Mucosa of stomach (tissue), 1 donor: ENCODE results near the gene CHST4.

Experiments used
- H3K27me3 ChIP-seq: one replicate; pipeline ENCODE4 v1.7.0; 2013; ENCODE audit warnings: mild to moderate bottlenecking, low read length; ENCODE audit not compliant: control insufficient read depth, insufficient read depth
- H3K36me3 ChIP-seq: one replicate; pipeline ENCODE4 v1.7.0; 2013; ENCODE audit warnings: low read length; ENCODE audit not compliant: control insufficient read depth, insufficient read depth
- H3K4me1 ChIP-seq: one replicate; pipeline ENCODE4 v1.7.0; 2013; ENCODE audit warnings: mild to moderate bottlenecking, low read length; ENCODE audit not compliant: control insufficient read depth, insufficient read depth
- H3K4me3 ChIP-seq: one replicate; pipeline ENCODE4 v1.7.0; 2013; ENCODE audit warnings: low read length
- H3K9ac ChIP-seq: one replicate; pipeline ENCODE4 v1.7.0; 2013; ENCODE audit warnings: mild to moderate bottlenecking, low read length, moderate library complexity
- H3K9me3 ChIP-seq: one replicate; pipeline ENCODE4 v1.7.0; 2013; ENCODE audit warnings: mild to moderate bottlenecking, low read length, moderate library complexity; ENCODE audit not compliant: control insufficient read depth
- donor health status: Pancreatic carcinoma.

The CHST4 gene

DNA sequence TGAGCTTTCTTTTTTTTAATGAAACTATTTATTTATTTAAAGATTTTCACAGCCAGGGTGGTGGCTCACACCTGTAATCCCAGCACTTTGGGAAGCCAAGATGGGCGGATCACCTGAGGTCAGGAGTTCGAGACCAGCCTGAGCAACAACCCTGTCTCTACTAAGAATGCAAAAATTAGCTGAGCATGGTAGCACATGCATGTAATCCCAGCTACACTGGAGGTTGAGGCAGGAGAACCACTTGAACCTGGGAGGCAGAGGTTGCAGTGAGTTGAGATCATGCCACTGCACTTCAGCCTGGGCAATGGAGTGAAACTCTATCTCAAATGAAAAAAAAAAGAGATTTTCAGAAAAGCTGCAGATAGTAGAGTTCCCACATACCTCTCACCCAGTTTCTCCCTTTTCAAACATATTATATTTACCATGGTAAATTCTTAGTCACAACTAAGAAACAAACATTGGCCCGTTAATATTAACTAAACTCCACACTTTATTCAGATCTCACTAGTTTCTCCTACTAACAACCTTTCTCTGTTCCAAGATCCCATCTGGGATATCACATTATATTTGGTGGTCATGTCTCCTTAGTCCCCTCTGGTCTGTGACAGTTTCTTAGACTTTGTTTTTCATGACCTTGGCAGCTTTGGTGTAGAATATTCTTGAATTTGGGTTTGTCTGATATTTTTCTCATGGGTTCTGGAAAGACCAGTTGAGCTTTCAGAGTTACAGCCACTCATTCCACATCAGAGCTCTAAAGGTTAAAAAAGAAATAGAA, 58.5 kb downstream of the CHST4 start:
- Histone ChIP-seq H3K36me3 (no peaks in the 10 kb centered on the region), H3K4me3 (no peak overlapping the region), H3K9ac (no peak overlapping the region), H3K27me3 (no peaks in the 10 kb centered on the region), H3K9me3 (no peaks in the 10 kb centered on the region), H3K4me1 (no peaks in the 10 kb centered on the region)

DNA sequence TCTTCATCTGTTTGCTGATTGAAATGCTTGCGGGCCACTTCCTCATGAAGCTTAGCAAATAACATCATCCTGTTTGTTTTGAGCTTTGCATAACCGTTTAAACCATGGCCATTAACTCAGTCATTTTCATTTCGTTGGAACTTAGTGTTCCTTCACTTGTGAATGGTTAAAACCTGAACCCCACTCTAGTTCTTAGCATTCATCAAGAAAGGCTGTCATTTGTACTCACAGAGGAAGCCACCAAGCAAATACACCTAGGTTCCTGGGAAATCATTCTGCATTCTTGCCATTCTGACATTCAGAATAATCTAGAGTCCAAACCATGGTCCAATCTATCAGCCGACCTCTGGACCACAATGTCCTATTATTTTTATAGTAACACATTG, 59.1 kb downstream of the CHST4 start:
- Histone ChIP-seq H3K4me1 (no peaks in the 10 kb centered on the region), H3K9me3 (no peaks in the 10 kb centered on the region), H3K4me3 (no peak overlapping the region), H3K9ac (no peak overlapping the region), H3K36me3 (no peaks in the 10 kb centered on the region), H3K27me3 (no peaks in the 10 kb centered on the region)
